Adrenal gland (tissue), 12 donors: ENCODE data around the gene NPBWR2. TPM values are rescaled to one million over a fixed set of nuclear protein-coding genes. Genes with fewer than 3 reads are reported as not detected.
"Not testable (repeated sequence)": the region's sequence is repeated elsewhere in the genome, so short reads cannot be mapped to it uniquely, and the experiment has no call there.

Experiments used
- DNase-seq, 7 donors: peaks; one replicate each; pipeline ENCODE4 v3.0.0-alpha.2; 2019 to 2020
- H3K27ac ChIP-seq, 5 donors: fragments of 200-600 bp; sonication (generic) in 4 of 5; 1 replicate in 3 of 5; 2 replicates in 2 of 5; pipeline versions ENCODE4 v1.5.1 to v1.8.0; 2016 to 2020; ENCODE audit warnings: mild to moderate bottlenecking in 1 of 5
- H3K27me3 ChIP-seq: fragments of 200-600 bp; 2 replicates; pipeline ENCODE4 v1.8.0; 2021
- H3K36me3 ChIP-seq, 2 donors: fragments of 200-600 bp; replicated peaks in 1 of 2; 1 replicate in 1 of 2; 2 replicates in 1 of 2; pipeline versions ENCODE4 v1.5.1 to v1.8.0; 2018 to 2022
- H3K4me1 ChIP-seq, 2 donors: fragments of 200-600 bp; replicated peaks in 1 of 2; 1 replicate in 1 of 2; 2 replicates in 1 of 2; pipeline versions ENCODE4 v1.5.1 to v1.8.0; 2018 to 2021
- H3K4me3 ChIP-seq, 4 donors: fragments of 200-600 bp; sonication (generic) in 3 of 4; one replicate each; pipeline ENCODE4 v1.5.1; 2016 to 2018
- H3K9me3 ChIP-seq, 3 donors: fragments of 200-600 bp; sonication (generic) in 1 of 3; replicated peaks in 1 of 3; 1 replicate in 2 of 3; 2 replicates in 1 of 3; pipeline versions ENCODE4 v1.5.1 to v1.8.0; 2016 to 2021
- POLR2A ChIP-seq, 2 donors: fragments of 450-650 bp; IDR thresholded peaks; one replicate each; pipeline ENCODE4 v1.6.1; 2017; ENCODE audit warnings: antibody characterized with exemption in 2 of 2, mild to moderate bottlenecking in 2 of 2, moderate library complexity in 1 of 2
- WGBS, 4 donors: extraction: QIAGEN DNeasy Blood & Tissue Kit in 2 of 4; methylation state at CpG; one replicate each; pipeline versions ENCODE4 v1.1.5 to v1.1.7; 2013 to 2017; 5-methylcytosine and 5-hydroxymethylcytosine counted together
- intact Hi-C, 2 donors: fragments of 100-400 bp; cut with DNase I; formaldehyde crosslinking; loops; one replicate each; pipeline versions ENCODE4 v1.14.1 to v1.15.0; 2022 to 2023
- polyA plus RNA-seq, 3 donors: library from polyadenylated mRNA; stranded (reverse); fragments of 200-250 nt in 2 of 3; fragments of 350-450 nt in 1 of 3; fragmentation: Illumina TruSeq in 1 of 3; extraction: RNeasy Lipid Tissue Mini Kit (QIAGEN cat#74804) in 1 of 3; gene quantifications; one replicate each; pipeline ENCODE4 v1.2.3, GENCODE V29; 2013 to 2014
- total RNA-seq, 9 donors: library from RNA; depleted of rRNA in 4 of 9; stranded (reverse); fragments of >200 nt in 4 of 9; fragments of 120-200 nt in 1 of 9; fragmentation: NEBNext Ultra II Directional in 1 of 9; extraction: Animal tissue kit (Norgen Biotek cat#: 25700) in 1 of 9; gene quantifications; one replicate each; pipeline versions ENCODE4 v1.1.0 to v1.2.4, GENCODE V29; 2013 to 2023
- TF ChIP-seq, protein P1 (sequence below), 6 experiments: fragments of 450-650 bp in 4 of 6; fragments of 200-600 bp in 2 of 6; sonication (generic) in 1 of 6; IDR thresholded peaks; 1 replicate in 5 of 6; 2 replicates in 1 of 6; pipeline versions ENCODE4 v1.5.1 to v1.8.0; 2016 to 2021; ENCODE audit warnings: antibody characterized with exemption in 6 of 6, mild to moderate bottlenecking in 2 of 6, moderate library complexity in 1 of 6
- donor health status: healthy with polysubstance abuse.
- donor health status: Bipolar disorder and iron deficiency.
- donor health status: DM: yes; HTN: yes; CAD: no.
- donor health status: DM: no; HTN: no; CAD: no.
- donor health status: DM: no; HTN: no; CAD: no.
- donor health status: DM: yes; HTN: yes; CAD: no.

NPBWR2 gene
- total and polyA plus RNA-seq, 12 donors, result 0.18 to 0.42 (median 0.33) TPM; not detected in 8

DNA sequence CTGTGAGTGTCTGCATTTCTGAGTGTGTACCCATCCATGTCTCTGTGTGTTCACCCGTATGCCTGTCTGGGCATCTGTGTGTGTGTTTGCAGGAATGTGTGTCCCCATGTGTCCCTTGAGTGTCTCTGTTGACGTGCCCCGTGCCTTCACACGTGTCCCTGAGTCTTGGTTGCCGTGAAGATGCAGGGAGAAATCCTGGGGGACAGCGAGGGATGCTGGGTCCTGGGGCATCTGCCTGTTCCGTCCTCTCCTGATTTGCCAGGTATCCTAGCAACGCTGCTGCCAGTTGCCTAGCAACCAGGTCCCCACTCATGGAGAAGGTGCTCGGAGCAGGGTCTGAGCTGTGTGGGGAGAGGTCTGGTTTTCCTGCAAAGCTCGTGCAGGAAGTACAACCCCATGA is 17.2 kb downstream of the NPBWR2 start:
- H3K27ac ChIP-seq, result no peak overlapping the region
- H3K9me3 ChIP-seq, result no peaks in the 10 kb centered on the region
- H3K4me1 ChIP-seq, result no peaks in the 10 kb centered on the region
- no peak for DNase-seq
- no peak overlapping the region for H3K4me3 ChIP-seq
- H3K27me3 ChIP-seq, result no peaks in the 10 kb centered on the region
- no peak for TF ChIP-seq POLR2A (IDR thresholded peaks at IDR 0.05)
- TF ChIP-seq, protein P1, sequence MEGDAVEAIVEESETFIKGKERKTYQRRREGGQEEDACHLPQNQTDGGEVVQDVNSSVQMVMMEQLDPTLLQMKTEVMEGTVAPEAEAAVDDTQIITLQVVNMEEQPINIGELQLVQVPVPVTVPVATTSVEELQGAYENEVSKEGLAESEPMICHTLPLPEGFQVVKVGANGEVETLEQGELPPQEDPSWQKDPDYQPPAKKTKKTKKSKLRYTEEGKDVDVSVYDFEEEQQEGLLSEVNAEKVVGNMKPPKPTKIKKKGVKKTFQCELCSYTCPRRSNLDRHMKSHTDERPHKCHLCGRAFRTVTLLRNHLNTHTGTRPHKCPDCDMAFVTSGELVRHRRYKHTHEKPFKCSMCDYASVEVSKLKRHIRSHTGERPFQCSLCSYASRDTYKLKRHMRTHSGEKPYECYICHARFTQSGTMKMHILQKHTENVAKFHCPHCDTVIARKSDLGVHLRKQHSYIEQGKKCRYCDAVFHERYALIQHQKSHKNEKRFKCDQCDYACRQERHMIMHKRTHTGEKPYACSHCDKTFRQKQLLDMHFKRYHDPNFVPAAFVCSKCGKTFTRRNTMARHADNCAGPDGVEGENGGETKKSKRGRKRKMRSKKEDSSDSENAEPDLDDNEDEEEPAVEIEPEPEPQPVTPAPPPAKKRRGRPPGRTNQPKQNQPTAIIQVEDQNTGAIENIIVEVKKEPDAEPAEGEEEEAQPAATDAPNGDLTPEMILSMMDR (IDR thresholded peaks at IDR 0.05), result no peak
- intact Hi-C loops, result no loop called here
- H3K36me3 ChIP-seq, result no peaks in the 10 kb centered on the region
- 60 to 70% (median 63%) methylated on average over 5 to 10 of the region's 10 CpGs for WGBS, 4 donors

DNA sequence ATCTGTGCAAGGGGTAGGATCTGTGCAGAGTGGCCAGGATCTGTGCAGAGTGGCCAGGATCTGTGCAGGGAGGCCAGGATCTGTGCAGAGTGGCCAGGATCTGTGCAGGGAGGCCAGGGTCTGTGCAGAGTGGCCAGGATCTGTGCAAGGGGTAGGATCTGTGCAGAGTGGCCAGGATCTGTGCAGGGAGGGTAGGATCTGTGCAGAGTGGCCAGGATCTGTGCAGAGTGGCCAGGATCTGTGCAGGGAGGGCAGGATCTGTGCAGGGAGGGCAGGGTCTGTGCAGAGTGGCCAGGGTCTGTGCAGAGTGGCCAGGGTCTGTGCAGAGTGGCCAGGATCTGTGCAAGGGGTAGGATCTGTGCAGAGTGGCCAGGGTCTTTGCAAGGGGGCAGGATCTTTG is 18.8 kb downstream of the NPBWR2 start:
- H3K27ac ChIP-seq, H3K9me3 ChIP-seq, H3K36me3 ChIP-seq, H3K27me3 ChIP-seq, DNase-seq, intact Hi-C loops, H3K4me3 ChIP-seq: not testable (repeated sequence)
- H3K4me1 ChIP-seq, result peaks cover 6 to 10% of the 10 kb centered on the region in 2 donors

DNA sequence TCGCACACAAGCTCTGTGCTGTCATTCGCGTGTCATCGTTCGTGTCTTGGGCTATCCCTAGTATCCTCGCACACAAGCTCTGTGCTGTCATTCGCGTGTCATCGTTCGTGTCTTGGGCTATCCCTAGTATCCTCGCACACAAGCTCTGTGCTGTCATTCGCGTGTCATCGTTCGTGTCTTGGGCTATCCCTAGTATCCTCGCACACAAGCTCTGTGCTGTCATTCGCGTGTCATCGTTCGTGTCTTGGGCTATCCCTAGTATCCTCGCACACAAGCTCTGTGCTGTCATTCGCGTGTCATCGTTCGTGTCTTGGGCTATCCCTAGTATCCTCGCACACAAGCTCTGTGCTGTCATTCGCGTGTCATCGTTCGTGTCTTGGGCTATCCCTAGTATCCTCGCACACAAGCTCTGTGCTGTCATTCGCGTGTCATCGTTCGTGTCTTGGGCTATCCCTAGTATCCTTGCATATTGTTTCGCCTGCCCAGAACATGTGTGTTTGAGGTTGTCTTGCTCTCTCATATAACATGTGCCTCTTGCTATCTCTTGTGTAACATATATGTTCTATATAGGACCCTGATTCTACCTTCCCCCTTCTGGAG is 20.0 kb downstream of the NPBWR2 start:
- H3K9me3 ChIP-seq, H3K36me3 ChIP-seq, intact Hi-C loops, H3K27me3 ChIP-seq, DNase-seq, H3K27ac ChIP-seq, H3K4me3 ChIP-seq: not testable (repeated sequence)
- 94 to 97% (median 96%) methylated on average over 6 to 10 of the region's 36 CpGs for whole genome bisulfite sequencing, 4 donors
- peaks cover 6 to 18% of the 10 kb centered on the region in 2 donors for H3K4me1 ChIP-seq

DNA sequence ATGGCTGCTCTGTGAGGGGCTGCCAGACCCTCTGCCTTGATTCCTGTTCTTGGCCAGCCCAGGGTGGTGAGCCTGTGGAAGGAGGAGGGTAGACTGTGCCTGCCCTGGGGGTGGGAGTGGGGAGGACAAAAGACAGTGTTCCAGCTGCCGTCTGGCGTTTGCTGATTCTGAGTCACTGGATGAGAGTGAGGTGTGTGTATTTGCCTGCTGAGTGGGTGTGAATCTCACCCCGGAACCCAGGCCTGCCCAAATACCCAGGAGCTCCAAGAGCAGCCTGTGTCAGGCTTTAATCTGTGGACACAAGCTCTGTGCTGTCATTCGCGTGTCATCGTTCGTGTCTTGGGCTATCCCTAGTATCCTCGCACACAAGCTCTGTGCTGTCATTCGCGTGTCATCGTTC is 20.6 kb downstream of the NPBWR2 start:
- Histone ChIP-seq H3K4me1 (peaks cover 6 to 18% of the 10 kb centered on the region in 2 donors), H3K4me3 (no peak overlapping the region), H3K27me3 (no peaks in the 10 kb centered on the region), H3K9me3 (no peaks in the 10 kb centered on the region), H3K36me3 (no peaks in the 10 kb centered on the region), H3K27ac (no peak overlapping the region)
- TF ChIP-seq, protein P1 (IDR thresholded peaks at IDR 0.05), result no peak
- TF ChIP-seq POLR2A (IDR thresholded peaks at IDR 0.05), result no peak
- 79 to 100% (median 89%) methylated on average over 3 to 10 of the region's 11 CpGs for WGBS, 4 donors
- intact Hi-C loops, result no loop called here
- DNase-seq, result no peak

DNA sequence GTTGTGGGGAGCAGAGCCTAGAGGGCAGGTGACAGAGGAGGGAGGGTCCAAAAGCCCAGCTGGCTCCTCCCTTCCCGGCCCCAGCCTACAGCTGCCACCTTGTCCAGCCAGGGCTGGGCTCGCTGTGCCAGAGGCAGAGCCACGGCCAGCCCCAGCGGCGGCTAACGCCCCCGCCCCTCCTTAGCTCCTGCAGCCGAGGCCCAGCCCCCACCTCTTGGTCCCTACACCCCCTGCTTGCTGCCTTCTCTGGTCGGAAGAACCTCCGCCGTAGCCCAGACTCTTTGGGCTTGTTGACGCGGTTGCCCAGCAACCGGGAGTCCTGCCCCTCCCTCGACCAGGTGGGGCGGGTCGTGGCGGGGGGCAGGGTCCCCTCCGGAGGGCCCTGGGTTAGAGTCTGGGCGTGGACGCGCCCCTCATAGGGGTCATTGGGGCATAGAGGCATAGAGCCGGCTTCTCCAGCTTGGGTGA is 22.6 kb downstream of the NPBWR2 start:
- no peaks in the 10 kb centered on the region for H3K27me3 ChIP-seq
- no peaks in the 10 kb centered on the region for H3K9me3 ChIP-seq
- H3K4me1 ChIP-seq, result peaks cover 6 to 18% of the 10 kb centered on the region in 2 donors
- no peak for TF ChIP-seq POLR2A (IDR thresholded peaks at IDR 0.05)
- TF ChIP-seq, protein P1 (IDR thresholded peaks at IDR 0.05), result no peak
- H3K36me3 ChIP-seq, result no peaks in the 10 kb centered on the region
- intact Hi-C loops, result no loop called here
- H3K4me3 ChIP-seq, result no peak overlapping the region
- no peak for DNase-seq
- 8 to 50% (median 15%) methylated on average over 3 to 23 of the region's 23 CpGs for WGBS, 4 donors
- no peak overlapping the region for H3K27ac ChIP-seq
